H1 (cell line): ENCODE data around the gene CNNM1. TPM values are rescaled to one million over a fixed set of nuclear protein-coding genes. Genes with fewer than 3 reads are reported as not detected.

ENCODE experiments used
- CTCF ChIA-PET: fragments of 300-600 bp; sonication (Branson Sonifier 250); formaldehyde crosslinking; loops from one replicate; lab custom pipeline; 2021; ENCODE audit not compliant: partially characterized antibody; lab: Charles Lee
- POLR2A ChIA-PET: fragments of 300-600 bp; sonication (Branson Sonifier 250); formaldehyde crosslinking; loops from one replicate; lab custom pipeline; 2021; ENCODE audit warnings: inconsistent platforms; ENCODE audit not compliant: partially characterized antibody; lab: Charles Lee
- DNase-seq, 2 experiments: peaks; one replicate each; pipeline versions ENCODE4 v3.0.0 to v3.0.0-alpha.2; 2010 to 2022; ENCODE audit warnings: low spot score in 2 of 2, low read depth in 1 of 2, mixed read lengths in 1 of 2
- FAIRE-seq: peaks from 2 replicates; lab custom pipeline; 2011; peaks lifted over from hg19 to GRCh38; lab: Jason Lieb, UNC
- H2AFZ ChIP-seq: 2 replicates; pipeline ENCODE4 v1.8.1; 2012; ENCODE audit warnings: low read length, inconsistent platforms
- H2AK5ac ChIP-seq: 2 replicates; pipeline ENCODE4 v1.6.1; 2013; ENCODE audit warnings: low read depth, low read length
- H2BK120ac ChIP-seq: replicated peaks from 2 replicates; pipeline ENCODE3; 2013; ENCODE audit warnings: low read depth, low read length, inconsistent platforms
- H2BK12ac ChIP-seq: 2 replicates; pipeline ENCODE4 v1.6.1; 2013; ENCODE audit warnings: low read depth, low read length
- H2BK15ac ChIP-seq: 2 replicates; pipeline ENCODE4 v1.6.1; 2013; ENCODE audit warnings: low read length
- H2BK20ac ChIP-seq: 2 replicates; pipeline ENCODE4 v1.6.1; 2013; ENCODE audit warnings: low read length
- H2BK5ac ChIP-seq: 2 replicates; pipeline ENCODE4 v1.6.1; 2013; ENCODE audit warnings: low read depth, low read length
- H3K14ac ChIP-seq: 2 replicates; pipeline ENCODE4 v1.6.1; 2013; ENCODE audit warnings: inconsistent platforms; ENCODE audit not compliant: insufficient read length
- H3K18ac ChIP-seq: 2 replicates; pipeline ENCODE4 v1.6.1; 2013; ENCODE audit warnings: low read length; ENCODE audit errors: extremely low read depth
- H3K23ac ChIP-seq: 2 replicates; pipeline ENCODE4 v1.6.1; 2013; ENCODE audit warnings: inconsistent platforms; ENCODE audit not compliant: insufficient read length
- H3K23me2 ChIP-seq: 2 replicates; pipeline ENCODE4 v1.6.1; 2013; ENCODE audit warnings: low read depth, low read length
- H3K27ac ChIP-seq: 2 replicates; pipeline ENCODE4 v1.6.1; 2011; ENCODE audit warnings: low read depth, low read length, inconsistent platforms
- H3K27me3 ChIP-seq, 4 experiments: replicated peaks in 1 of 4; 1 replicate in 1 of 4; 2 replicates in 3 of 4; pipeline versions ENCODE4 v1.6.1 to v1.8.1; 2011 to 2013; ENCODE audit warnings: low read length in 3 of 4, mild to moderate bottlenecking in 3 of 4, inconsistent platforms in 2 of 4, mixed read lengths in 2 of 4, moderate library complexity in 1 of 4; ENCODE audit not compliant: control insufficient read depth in 3 of 4, insufficient read depth in 3 of 4; ENCODE audit errors: extremely low read depth in 1 of 4
- H3K36me3 ChIP-seq, 4 experiments: 2 replicates each; pipeline versions ENCODE4 v1.6.1 to v1.8.1; 2011 to 2013; ENCODE audit warnings: mild to moderate bottlenecking in 4 of 4, low read length in 3 of 4, moderate library complexity in 2 of 4, control low read depth in 1 of 4, inconsistent platforms in 1 of 4; ENCODE audit not compliant: insufficient read depth in 4 of 4, control insufficient read depth in 2 of 4
- H3K4ac ChIP-seq: replicated peaks from 2 replicates; pipeline ENCODE3; 2013; ENCODE audit warnings: low read length, low read depth, mixed read lengths, inconsistent platforms; ENCODE audit not compliant: insufficient read length
- H3K4me1 ChIP-seq, 4 experiments: replicated peaks in 1 of 4; 1 replicate in 1 of 4; 2 replicates in 3 of 4; pipeline versions ENCODE4 v1.6.1 to v1.8.1; 2011 to 2013; ENCODE audit warnings: low read length in 3 of 4, inconsistent platforms in 2 of 4, mixed read lengths in 1 of 4; ENCODE audit not compliant: insufficient read depth in 4 of 4, control insufficient read depth in 3 of 4
- H3K4me2 ChIP-seq, 2 experiments: 2 replicates each; pipeline versions ENCODE4 v1.6.1 to v1.8.1; 2011 to 2013; ENCODE audit warnings: low read depth in 2 of 2, low read length in 2 of 2, control low read depth in 1 of 2, inconsistent platforms in 1 of 2, mild to moderate bottlenecking in 1 of 2; ENCODE audit not compliant: insufficient read depth in 1 of 2
- H3K4me3 ChIP-seq, 4 experiments: fragments of 200-600, 300-600 bp in 1 of 4; sonication (generic), shearing (Covaris generic), sonication (Bioruptor Twin) in 1 of 4; 2 replicates each; pipeline versions ENCODE4 v1.5.1 to v1.8.1; 2011 to 2016; ENCODE audit warnings: low read length in 4 of 4, low read depth in 3 of 4, control low read depth in 2 of 4, inconsistent platforms in 2 of 4, mild to moderate bottlenecking in 2 of 4, mixed read lengths in 1 of 4, moderate library complexity in 1 of 4; ENCODE audit not compliant: insufficient read depth in 2 of 4; ENCODE audit errors: extremely low read depth in 1 of 4
- H3K56ac ChIP-seq: replicated peaks from 2 replicates; pipeline ENCODE3; 2013; ENCODE audit warnings: low read depth, mild to moderate bottlenecking, mixed read lengths, low read length, inconsistent platforms; ENCODE audit not compliant: insufficient read length
- H3K79me1 ChIP-seq: 2 replicates; pipeline ENCODE4 v1.6.1; 2013; ENCODE audit warnings: low read depth, low read length, control low read depth
- H3K79me2 ChIP-seq, 2 experiments: 2 replicates each; pipeline versions ENCODE4 v1.6.1 to v1.8.1; 2012 to 2013; ENCODE audit warnings: low read length in 2 of 2, mild to moderate bottlenecking in 2 of 2, inconsistent platforms in 1 of 2; ENCODE audit not compliant: insufficient read depth in 2 of 2, control insufficient read depth in 1 of 2
- H3K9ac ChIP-seq, 4 experiments: replicated peaks in 1 of 4; 1 replicate in 1 of 4; 2 replicates in 3 of 4; pipeline versions ENCODE4 v1.6.1 to v1.8.1; 2011 to 2013; ENCODE audit warnings: low read depth in 3 of 4, low read length in 3 of 4, control low read depth in 2 of 4, mild to moderate bottlenecking in 2 of 4, moderate library complexity in 2 of 4, inconsistent platforms in 1 of 4; ENCODE audit errors: extremely low read depth in 1 of 4
- H3K9me3 ChIP-seq, 2 experiments: 2 replicates each; pipeline versions ENCODE4 v1.6.1 to v1.8.1; 2012 to 2013; ENCODE audit warnings: mild to moderate bottlenecking in 2 of 2, moderate library complexity in 2 of 2, control low read depth in 1 of 2, inconsistent platforms in 1 of 2, low read depth in 1 of 2, low read length in 1 of 2, mixed read lengths in 1 of 2; ENCODE audit not compliant: insufficient read depth in 2 of 2
- H4K20me1 ChIP-seq, 2 experiments: replicated peaks in 1 of 2; 2 replicates each; pipeline versions ENCODE3 to v1.8.1; 2011 to 2013; ENCODE audit warnings: inconsistent platforms in 2 of 2, low read length in 2 of 2, mild to moderate bottlenecking in 1 of 2; ENCODE audit not compliant: insufficient read depth in 2 of 2, control insufficient read depth in 1 of 2
- H4K5ac ChIP-seq: 2 replicates; pipeline ENCODE4 v1.6.1; 2013; ENCODE audit warnings: low read length, low read depth, mixed read lengths, inconsistent platforms; ENCODE audit not compliant: insufficient read length
- H4K8ac ChIP-seq: 2 replicates; pipeline ENCODE4 v1.8.0; 2013; ENCODE audit warnings: mild to moderate bottlenecking, moderate library complexity, low read length, inconsistent platforms; ENCODE audit not compliant: insufficient read depth; ENCODE audit errors: extremely low read depth
- H4K91ac ChIP-seq: replicated peaks from 2 replicates; pipeline ENCODE3; 2013; ENCODE audit warnings: low read length, mixed read lengths, inconsistent platforms; ENCODE audit not compliant: insufficient read length
- CBX5 ChIP-seq: fragments of 300-800, 300-1000 bp; sonication (generic); IDR thresholded peaks from 2 replicates; pipeline ENCODE4 v1.7.1; 2016; ENCODE audit warnings: antibody characterized with exemption, low read length, low read depth
- CEBPB ChIP-seq: IDR thresholded peaks from 2 replicates; pipeline ENCODE4 v1.6.1; 2012; ENCODE audit warnings: low read depth, low read length
- CHD2 ChIP-seq: IDR thresholded peaks from 2 replicates; pipeline ENCODE4 v1.6.1; 2012; ENCODE audit warnings: low read length, improper control_type of control experiment
- HDAC2 ChIP-seq, 2 experiments: fragments of 300-600 bp in 1 of 2; sonication (generic) in 1 of 2; IDR thresholded peaks; 2 replicates each; pipeline ENCODE4 v1.6.1; 2011 to 2012; ENCODE audit warnings: low read depth in 2 of 2, low read length in 2 of 2, mild to moderate bottlenecking in 2 of 2, moderate library complexity in 2 of 2, borderline replicate concordance in 1 of 2, inconsistent platforms in 1 of 2
- HDAC6 ChIP-seq: IDR thresholded peaks from one replicate; pipeline ENCODE4 v1.7.1; 2012; ENCODE audit warnings: low read depth, mild to moderate bottlenecking, inconsistent platforms, low read length, moderate library complexity
- JUND ChIP-seq: IDR thresholded peaks from 2 replicates; pipeline ENCODE4 v1.6.1; 2011; ENCODE audit warnings: mild to moderate bottlenecking, improper control_type of control experiment, low read length
- KDM1A ChIP-seq: fragments of 200-600, 300-600 bp; sonication (generic); IDR thresholded peaks from 2 replicates; pipeline ENCODE4 v1.7.1; 2016; ENCODE audit warnings: mild to moderate bottlenecking, low read length, borderline replicate concordance
- KDM4A ChIP-seq: IDR thresholded peaks from one replicate; pipeline ENCODE4 v1.7.1; 2012; ENCODE audit warnings: low read depth, mild to moderate bottlenecking, moderate library complexity, low read length, inconsistent platforms; ENCODE audit not compliant: severe bottlenecking
- MAFK ChIP-seq: IDR thresholded peaks from 2 replicates; pipeline ENCODE4 v1.6.1; 2012; ENCODE audit warnings: low read depth, mild to moderate bottlenecking, improper control_type of control experiment, low read length
- RBBP5 ChIP-seq: IDR thresholded peaks from 2 replicates; pipeline ENCODE4 v1.7.1; 2012; ENCODE audit warnings: low read depth, mild to moderate bottlenecking, inconsistent platforms, low read length, moderate library complexity, borderline replicate concordance
- WGBS, 2 experiments: shearing (Covaris generic) in 1 of 2; methylation state at CpG; one replicate each; pipeline versions ENCODE4 v1.1.6 to v1.1.7; 2013 to 2015; ENCODE audit warnings: low lambda C conversion rate in 2 of 2, mixed read lengths in 2 of 2, inconsistent platforms in 1 of 2, low coverage in 1 of 2, missing lambda C conversion rate in 1 of 2; ENCODE audit not compliant: insufficient replicate concordance in 2 of 2, insufficient coverage in 1 of 2, insufficient read length in 1 of 2; ENCODE audit errors: extremely low coverage in 1 of 2, missing lambda C conversion rate in 1 of 2; 5-methylcytosine and 5-hydroxymethylcytosine counted together
- polyA plus RNA-seq, 7 experiments: library from polyadenylated mRNA; depleted of rRNA in 3 of 7; stranded (reverse) in 5 of 7; unstranded in 2 of 7; fragments of >200 nt in 5 of 7; fragments of 200-250 nt in 2 of 7; gene quantifications; 1 replicate in 5 of 7; 2 replicates in 1 of 7; 4 replicates in 1 of 7; pipeline versions ENCODE4 v1.2.1 to v1.2.3, GENCODE V29; 2011 to 2013; ENCODE audit warnings: missing spikeins in 2 of 7, mixed read lengths in 2 of 7
- total RNA-seq: library from RNA; stranded (reverse); fragmentation: NEBNext Ultra II Directional; extraction: Animal tissue kit (Norgen Biotek cat#: 25700); gene quantifications from 2 replicates; pipeline ENCODE4 v1.2.1, GENCODE V29; 2021

Gene CNNM1
- total and polyA plus RNA-seq, 2 of the 8 experiments (the other 6 are each of a cell fraction or from before 2014, with no cell fraction given), result 0.74 to 0.92 TPM

- H3K4me1 ChIP-seq, result peaks cover 0 to 2% (median 0%) of the 10 kb centered on the region in 4 experiments; a peak in 1 of 7 replicates
- no peak overlapping the region for H4K5ac ChIP-seq
- POLR2A ChIA-PET, result interaction anchor here (0.7 to 2.4 kb wide), 2 partner anchors 11 to 13 kb away, joined by 3 to 6 read pairs; no protein-coding TSS in a partner anchor
- WGBS, 2 experiments, result 86% methylated on average over 1 of the region's 1 CpG; no CpG with 5 or more reads in 1 of the 2 experiments
- H3K4ac ChIP-seq, result no peak overlapping the region
- no peak overlapping the region for H2BK15ac ChIP-seq
- no peak overlapping the region for H3K4me3 ChIP-seq
- H3K4me2 ChIP-seq, result no peak overlapping the region
- no peak for TF ChIP-seq MAFK
- TF ChIP-seq RBBP5, result no peak
- no peak for TF ChIP-seq HDAC6
- TF ChIP-seq HDAC2 (IDR thresholded peaks at IDR 0.05; ENCODE audit: borderline replicate concordance in 1 of 2, low read depth in 2 of 2, low read length in 2 of 2), result no peak
- TF ChIP-seq KDM1A, result no peak
- TF ChIP-seq JUND, result no peak
- TF ChIP-seq CBX5, result no peak
- no peak for TF ChIP-seq KDM4A
- no peak for TF ChIP-seq CEBPB
- no peak for TF ChIP-seq CHD2
- H3K79me1 ChIP-seq, result peaks cover 4% of the 10 kb centered on the region
- H3K18ac ChIP-seq, result no peak overlapping the region
- no peak overlapping the region for H2AFZ ChIP-seq
- H2BK120ac ChIP-seq, result no peak overlapping the region
- H4K20me1 ChIP-seq, result peaks cover 3 to 6% of the 10 kb centered on the region in 2 experiments
- no peak overlapping the region for H2AK5ac ChIP-seq
- CTCF ChIA-PET, result interaction anchor here (0.6 to 4.0 kb wide), 3 partner anchors 9 to 23 kb away, joined by 3 to 17 read pairs (median 4); no protein-coding TSS in a partner anchor
- H3K9ac ChIP-seq, result no peak overlapping the region
- H2BK12ac ChIP-seq, result no peak overlapping the region
- no peaks in the 10 kb centered on the region for H3K27me3 ChIP-seq
- peaks cover 0 to 47% of the 10 kb centered on the region in 2 experiments; a peak in 3 of 4 replicates for H3K79me2 ChIP-seq
- H3K23me2 ChIP-seq, result peaks cover 3% of the 10 kb centered on the region; the same call in 1 of the 2 replicates
- H3K9me3 ChIP-seq, result no peaks in the 10 kb centered on the region
- no peak overlapping the region for H4K91ac ChIP-seq
- peaks cover 0 to 18% (median 6%) of the 10 kb centered on the region in 4 experiments; a peak in 5 of 8 replicates for H3K36me3 ChIP-seq
- H3K14ac ChIP-seq, result no peak overlapping the region
- FAIRE-seq (no peak), DNase-seq (no peak)
- no peak overlapping the region for H3K27ac ChIP-seq
- H2BK5ac ChIP-seq, result no peak overlapping the region
- H3K23ac ChIP-seq, result no peak overlapping the region
- no peak overlapping the region for H3K56ac ChIP-seq
- H4K8ac ChIP-seq, result no peak overlapping the region
- H2BK20ac ChIP-seq, result no peak overlapping the region
These were observed 95.5 kb downstream of the CNNM1 start for GRCh38 chr10:99424656-99425055.
